GM12891 (cell line): ENCODE results near the gene GASK1A.

Experiments used
- PAX5 ChIP-seq: IDR thresholded peaks from 2 replicates; pipeline ENCODE4 v1.6.1; 2011; ENCODE audit warnings: low read length, moderate library complexity, mild to moderate bottlenecking; ENCODE audit not compliant: insufficient read depth, severe bottlenecking
- POLR2A ChIP-seq: IDR thresholded peaks from 2 replicates; pipeline ENCODE4 v1.6.1; 2011; ENCODE audit warnings: low read depth, low read length, control low read depth
- POLR2AphosphoS5 ChIP-seq: IDR thresholded peaks from 2 replicates; pipeline ENCODE4 v1.6.1; 2011; ENCODE audit warnings: low read depth, low read length, control low read depth
- SPI1 ChIP-seq: IDR thresholded peaks from 2 replicates; pipeline ENCODE4 v1.6.1; 2011; ENCODE audit warnings: low read depth, low read length, control low read depth
- TAF1 ChIP-seq: IDR thresholded peaks from 2 replicates; pipeline ENCODE4 v1.6.1; 2011; ENCODE audit warnings: low read depth, low read length, control low read depth

GRCh38 chr3:42934111-42934510 lies 45.0 kb upstream of the GASK1A start:
- TF ChIP-seq POLR2A (no peak), POLR2AphosphoS5 (no peak), TAF1 (no peak), SPI1 (no peak), PAX5 (no peak)
